ENCODE data around the gene MAML2.

The MAML2 gene

GRCh38 chr11:96338910-96339705 is 3.9 kb downstream of the MAML2 start:
- no peak for DNase-seq

- DNase-seq, result no peak
Measured at GRCh38 chr11:96337541-96338431, 5.2 kb downstream of the MAML2 start.

GRCh38 chr11:96335388-96335787 is 7.6 kb downstream of the MAML2 start:
- DNase-seq, result no peak

- no peak for DNase-seq
Measured at GRCh38 chr11:96334219-96334618, 8.8 kb downstream of the MAML2 start.

- DNase-seq, result no peak
Measured at GRCh38 chr11:96333191-96333719, 9.7 kb downstream of the MAML2 start.

GRCh38 chr11:96332126-96332771 is 10.7 kb downstream of the MAML2 start:
- DNase-seq, result no peak

GRCh38 chr11:96331699-96332116 is 11.3 kb downstream of the MAML2 start:
- DNase-seq, result no peak

GRCh38 chr11:96330511-96330859 is 12.5 kb downstream of the MAML2 start:
- no peak for DNase-seq

- DNase-seq, result no peak
Measured at GRCh38 chr11:96329855-96330510, 13.0 kb downstream of the MAML2 start.

GRCh38 chr11:96329419-96329818 is 13.6 kb downstream of the MAML2 start:
- DNase-seq, result no peak

GRCh38 chr11:96328395-96329010 is 14.5 kb downstream of the MAML2 start:
- no peak for DNase-seq

GRCh38 chr11:96326959-96327358 is 16.0 kb downstream of the MAML2 start:
- DNase-seq, result no peak

GRCh38 chr11:96324912-96325311 is 18.1 kb downstream of the MAML2 start:
- DNase-seq, result peak; percentile 39

GRCh38 chr11:96323642-96323985 is 19.4 kb downstream of the MAML2 start:
- no peak for DNase-seq

GRCh38 chr11:96322775-96323641 is 20.0 kb downstream of the MAML2 start:
- no peak for DNase-seq

- DNase-seq, result no peak
Measured at GRCh38 chr11:96321091-96321490, 21.9 kb downstream of the MAML2 start.

GRCh38 chr11:96319898-96320656 is 22.9 kb downstream of the MAML2 start:
- no peak for DNase-seq

- no peak for DNase-seq
Measured at GRCh38 chr11:96318850-96319249, 24.1 kb downstream of the MAML2 start.

GRCh38 chr11:96318399-96318798 is 24.6 kb downstream of the MAML2 start:
- no peak for DNase-seq

- DNase-seq, result no peak
Measured at GRCh38 chr11:96317985-96318384, 25.0 kb downstream of the MAML2 start.

- no peak for DNase-seq
Measured at GRCh38 chr11:96317571-96317970, 25.4 kb downstream of the MAML2 start.

Data from 8988T (cell line).